ENCODE results near the gene WNT8B. TPM values are rescaled to one million over a fixed set of nuclear protein-coding genes. Genes with fewer than 3 reads are reported as not detected.

WNT8B gene
- total RNA-seq, 1 experiment from 2014 or later = not detected

GRCh38 chr10:100528921-100529474, 66.2 kb downstream of the WNT8B start:
- intact Hi-C loops (cut with micrococcal nuclease; ENCODE audit: unreplicated experiment) (no loop called here), in situ Hi-C loops (cut with HindIII; ENCODE audit: low pct_unique_long_range_greater_than_20kb, low sequenced_read_pairs) (no loop called here)
- ATAC-seq = no peak; the same call in none of the 2 replicates
- peak overlapping the region; percentile 77 to 78 for H3K4me3 ChIP-seq (ENCODE audit: low read depth in 2 of 2, low read length in 2 of 2)
- H3K27me3 ChIP-seq (ENCODE audit: control insufficient read depth, insufficient read depth, low read length) = no peaks in the 10 kb centered on the region
- TF ChIP-seq REST (IDR thresholded peaks at IDR 0.05; ENCODE audit: insufficient read depth in 1 of 2, low read depth in 2 of 2, low read length in 1 of 2) = no peak
- TF ChIP-seq SIN3A (IDR thresholded peaks at IDR 0.05; ENCODE audit: borderline replicate concordance, insufficient read depth, low read depth, low read length) = 0 out of 2 replicates have a peak, but pooled peaks have one; percentile 13
- no peak for TF ChIP-seq POLR2AphosphoS5 (IDR thresholded peaks at IDR 0.05; ENCODE audit: low read depth, low read length)
- ChIA-PET CTCF (no interaction called here), POLR2A (interaction anchor here (0.7 kb wide), 1 partner anchor 103 kb away, joined by 4 read pairs; no protein-coding TSS in a partner anchor)
- no TSS peak for BruUV-seq (replicated peaks)
- H3K9me3 ChIP-seq (ENCODE audit: control insufficient read depth, insufficient read depth, low read depth, low read length) = no peaks in the 10 kb centered on the region
- peaks cover 7% of the 10 kb centered on the region for H3K36me3 ChIP-seq (ENCODE audit: control insufficient read depth, insufficient read depth, low read length)
- peak overlapping the region; percentile 78 for H3K27ac ChIP-seq (ENCODE audit: low read length)
- peaks cover 15% of the 10 kb centered on the region for H3K4me1 ChIP-seq (ENCODE audit: control insufficient read depth, insufficient read depth, low read length)
- DNase-seq (ENCODE audit: low read depth, low spot score) = no peak

- in situ Hi-C loops (cut with HindIII; ENCODE audit: low pct_unique_long_range_greater_than_20kb, low sequenced_read_pairs) = no loop called here
- peaks cover 15% of the 10 kb centered on the region for H3K4me1 ChIP-seq (ENCODE audit: control insufficient read depth, insufficient read depth, low read length)
- intact Hi-C loops (cut with micrococcal nuclease; ENCODE audit: unreplicated experiment) = no loop called here
- DNase-seq (ENCODE audit: low read depth, low spot score) (peak; percentile 64), ATAC-seq (peak; percentile 97)
- no TSS peak for BruUV-seq (replicated peaks)
- no peaks in the 10 kb centered on the region for H3K27me3 ChIP-seq (ENCODE audit: control insufficient read depth, insufficient read depth, low read length)
- H3K36me3 ChIP-seq (ENCODE audit: control insufficient read depth, insufficient read depth, low read length) = peaks cover 7% of the 10 kb centered on the region
- H3K9me3 ChIP-seq (ENCODE audit: control insufficient read depth, insufficient read depth, low read depth, low read length) = no peaks in the 10 kb centered on the region
- H3K4me3 ChIP-seq (ENCODE audit: low read depth in 2 of 2, low read length in 2 of 2) = peak within 1 kb of the TSS; percentile 77 to 78
- ChIA-PET CTCF (interaction anchor here (0.5 kb wide), 1 partner anchor 148 kb away, joined by 3 read pairs; no protein-coding TSS in a partner anchor), POLR2A (interaction anchor here (0.6 to 1.0 kb wide), 2 partner anchors 157 to 211 kb away, joined by 3 to 7 read pairs; no protein-coding TSS in a partner anchor)
- peak within 1 kb of the TSS; percentile 78 for H3K27ac ChIP-seq (ENCODE audit: low read length)
- TF ChIP-seq CTCF (IDR thresholded peaks at IDR 0.05) = no peak
- peak; percentile 91 for TF ChIP-seq POLR2AphosphoS5 (IDR thresholded peaks at IDR 0.05; ENCODE audit: low read depth, low read length)
- no peak for TF ChIP-seq TCF7L2 (IDR thresholded peaks at IDR 0.05; ENCODE audit: low read depth, low read length)
- TF ChIP-seq SIN3A (IDR thresholded peaks at IDR 0.05; ENCODE audit: borderline replicate concordance, insufficient read depth, low read depth, low read length) = peak; percentile 59; the same call in 1 of the 2 replicates
- peak in 1 of 2 experiments; percentile 53; a peak in 1 of 4 replicates for TF ChIP-seq REST (IDR thresholded peaks at IDR 0.05; ENCODE audit: insufficient read depth in 1 of 2, low read depth in 2 of 2, low read length in 1 of 2)
Observed at GRCh38 chr10:100529475-100530298, 66.9 kb downstream of the WNT8B start, which contains the start of gene NDUFB8. Gene NDUFB8, minus strand, starts transcription at chr10:100529871. Its CDS starts 20 bp downstream, at chr10:100529851.

All from Panc1 (cell line).